Jurkat, Clone E6-1 (cell line): Measurements from ENCODE around the gene TUBGCP2.

Experiments
- DNase-seq: peaks from one replicate; pipeline ENCODE4 v3.0.0-alpha.2; 2011; ENCODE audit warnings: low read depth, low spot score
- H3K4me3 ChIP-seq: 2 replicates; pipeline ENCODE4 v1.5.1; 2011; ENCODE audit warnings: mild to moderate bottlenecking, low read length, control low read depth, moderate library complexity

The TUBGCP2 gene

GRCh38 chr10:133346413-133346812 is 37.7 kb upstream of the TUBGCP2 start:
- H3K4me3 ChIP-seq: no peak overlapping the region
- no peak for DNase-seq

- H3K4me3 ChIP-seq: no peak overlapping the region
- DNase-seq: no peak
Measured at GRCh38 chr10:133344236-133344635, 35.6 kb upstream of the TUBGCP2 start.

- no peak for DNase-seq
- H3K4me3 ChIP-seq: no peak overlapping the region
Measured at GRCh38 chr10:133343558-133343957, 34.9 kb upstream of the TUBGCP2 start.

GRCh38 chr10:133342942-133343341 is 34.3 kb upstream of the TUBGCP2 start:
- DNase-seq: no peak
- no peak overlapping the region for H3K4me3 ChIP-seq

- DNase-seq: no peak
- no peak overlapping the region for H3K4me3 ChIP-seq
Measured at GRCh38 chr10:133341983-133342382, 33.3 kb upstream of the TUBGCP2 start.

GRCh38 chr10:133339708-133340380 is 31.2 kb upstream of the TUBGCP2 start:
- H3K4me3 ChIP-seq: no peak overlapping the region
- DNase-seq: no peak

- no peak overlapping the region for H3K4me3 ChIP-seq
- DNase-seq: no peak
Measured at GRCh38 chr10:133338080-133339071, 29.7 kb upstream of the TUBGCP2 start.

- no peak overlapping the region for H3K4me3 ChIP-seq
- no peak for DNase-seq
Measured at GRCh38 chr10:133337370-133337725, 28.7 kb upstream of the TUBGCP2 start.

- DNase-seq: peak; percentile 86
- no peak within 1 kb of the TSS for H3K4me3 ChIP-seq
Measured at GRCh38 chr10:133336577-133337369, 28.1 kb upstream of the TUBGCP2 start, which contains the start of gene CALY. TSS of gene CALY (minus strand) at chr10:133336896. CDS start at chr10:133328989, 7,907 bp downstream.

- no peak for DNase-seq
- H3K4me3 ChIP-seq: no peak overlapping the region
Measured at GRCh38 chr10:133336118-133336576, 27.5 kb upstream of the TUBGCP2 start.

- no peak for DNase-seq
- H3K4me3 ChIP-seq: no peak overlapping the region
Measured at GRCh38 chr10:133335246-133336117, 26.8 kb upstream of the TUBGCP2 start.

- no peak overlapping the region for H3K4me3 ChIP-seq
- no peak for DNase-seq
Measured at GRCh38 chr10:133334503-133335245, 26.0 kb upstream of the TUBGCP2 start.

- DNase-seq: no peak
- no peak overlapping the region for H3K4me3 ChIP-seq
Measured at GRCh38 chr10:133332936-133333699, 24.4 kb upstream of the TUBGCP2 start.

GRCh38 chr10:133329491-133330202 is 21.0 kb upstream of the TUBGCP2 start:
- peak; percentile 73 for DNase-seq
- H3K4me3 ChIP-seq: peak overlapping the region; percentile 32

- DNase-seq: no peak
- no peak overlapping the region for H3K4me3 ChIP-seq
Measured at GRCh38 chr10:133328358-133329343, 20.0 kb upstream of the TUBGCP2 start.
